Caco-2 (cell line): ENCODE data around the gene SIK2. TPM values are rescaled to one million over a fixed set of nuclear protein-coding genes. Genes with fewer than 3 reads are reported as not detected.

Experiments used
- BruUV-seq: library from RNA; stranded (reverse); fragments of 400-500 nt; replicated peaks from 2 replicates; lab custom pipeline; 2021; lab: Mats Ljungman, UMichigan
- CTCF ChIA-PET: fragments of 300-600 bp; sonication (Branson Sonifier 250); formaldehyde crosslinking; loops from one replicate; lab custom pipeline; 2022; ENCODE audit warnings: antibody characterized with exemption; lab: Charles Lee
- POLR2A ChIA-PET: fragments of 300-600 bp; sonication (Branson Sonifier 250); formaldehyde crosslinking; loops from one replicate; lab custom pipeline; 2022; ENCODE audit warnings: antibody characterized with exemption; lab: Charles Lee
- DNase-seq, 2 experiments: peaks; one replicate each; pipeline versions ENCODE4 v3.0.0 to v3.0.0-alpha.2; 2020 to 2022
- H3K27me3 ChIP-seq: replicated peaks from 2 replicates; pipeline ENCODE4 v1.6.0; 2011; ENCODE audit warnings: low read length; ENCODE audit not compliant: control insufficient read depth, insufficient read depth
- H3K36me3 ChIP-seq: 2 replicates; pipeline ENCODE4 v1.5.1; 2011; ENCODE audit warnings: low read length; ENCODE audit not compliant: control insufficient read depth, insufficient read depth
- H3K4me1 ChIP-seq: fragments of 250-450 bp; sonication (Bioruptor Pico); 2 replicates; pipeline ENCODE4 v1.5.1; 2020; ENCODE audit warnings: mild to moderate bottlenecking
- H3K4me3 ChIP-seq: 2 replicates; pipeline ENCODE4 v1.5.1; 2011; ENCODE audit warnings: low read depth, mild to moderate bottlenecking, control low read depth, low read length
- H3K9me3 ChIP-seq: fragments of 250-450 bp; sonication (Bioruptor Pico); 2 replicates; pipeline ENCODE4 v1.5.1; 2020; ENCODE audit warnings: mild to moderate bottlenecking, moderate library complexity
- H3K27ac Mint-ChIP-seq: one replicate; pipeline ENCODE4 v1.8.0; 2022; ENCODE audit warnings: mixed read lengths; ENCODE audit not compliant: unreplicated experiment
- H3K27me3 Mint-ChIP-seq: one replicate; pipeline ENCODE4 v1.8.0; 2022; ENCODE audit warnings: mixed read lengths; ENCODE audit not compliant: insufficient read depth, unreplicated experiment
- H3K36me3 Mint-ChIP-seq: one replicate; pipeline ENCODE4 v1.8.0; 2022; ENCODE audit warnings: mild to moderate bottlenecking, mixed read lengths; ENCODE audit not compliant: insufficient read depth, unreplicated experiment
- H3K4me1 Mint-ChIP-seq: one replicate; pipeline ENCODE4 v1.8.0; 2022; ENCODE audit warnings: low read depth, mixed read lengths; ENCODE audit not compliant: unreplicated experiment
- H3K4me3 Mint-ChIP-seq: one replicate; pipeline ENCODE4 v1.8.0; 2022; ENCODE audit warnings: mild to moderate bottlenecking, moderate library complexity, mixed read lengths; ENCODE audit not compliant: unreplicated experiment
- H3K9me3 Mint-ChIP-seq: one replicate; pipeline ENCODE4 v1.8.0; 2022; ENCODE audit warnings: mixed read lengths; ENCODE audit not compliant: unreplicated experiment
- intact Hi-C: fragments of 100-400 bp; cut with micrococcal nuclease; formaldehyde crosslinking; loops from one replicate; pipeline ENCODE4 v1.10.0; 2022; ENCODE audit not compliant: unreplicated experiment
- total RNA-seq: library from RNA; stranded (reverse); gene quantifications from 2 replicates; pipeline ENCODE4 v1.2.3, GENCODE V29; 2022
- TF ChIP-seq, protein P1 (sequence below), 2 experiments: fragments of 200-600 bp in 1 of 2; IDR thresholded peaks; 1 replicate in 1 of 2; 2 replicates in 1 of 2; pipeline versions ENCODE4 v1.5.1 to v1.8.0; 2011 to 2022; ENCODE audit warnings: antibody characterized with exemption in 1 of 2, control low read depth in 1 of 2, inconsistent platforms in 1 of 2, low read depth in 1 of 2, low read length in 1 of 2, mild to moderate bottlenecking in 1 of 2, moderate library complexity in 1 of 2; ENCODE audit not compliant: insufficient read depth in 1 of 2, severe bottlenecking in 1 of 2, unreplicated experiment in 1 of 2

Gene SIK2
- total RNA-seq, 1 experiment from 2014 or later: 40.2 TPM

DNA sequence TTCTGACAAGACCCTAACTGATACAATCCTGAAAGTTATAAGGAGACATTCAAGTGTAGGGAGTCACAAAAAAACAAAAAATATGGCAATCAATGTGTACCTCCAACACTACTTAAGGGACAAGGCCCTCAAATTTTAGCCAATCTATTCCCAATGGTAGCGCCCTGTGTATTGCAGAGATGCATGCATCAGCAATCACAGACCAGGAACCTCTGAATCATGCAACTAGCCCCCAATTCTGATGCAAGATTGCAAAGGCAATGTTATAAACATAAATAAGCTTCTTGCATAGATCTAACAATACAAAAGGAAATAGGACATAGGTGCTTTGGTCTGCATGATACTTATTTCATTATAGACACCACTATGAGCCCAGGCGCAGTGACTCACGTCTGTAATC lies 29.7 kb upstream of the SIK2 start:
- Mint-ChIP-seq H3K4me1 (peaks cover 24% of the 10 kb centered on the region), H3K9me3 (no peaks in the 10 kb centered on the region), H3K4me3 (no peak overlapping the region), H3K27ac (peak overlapping the region; percentile 60), H3K36me3 (no peaks in the 10 kb centered on the region), H3K27me3 (no peaks in the 10 kb centered on the region)
- H3K36me3 ChIP-seq: no peaks in the 10 kb centered on the region
- POLR2A ChIA-PET: interaction anchor here (0.7 kb wide), 1 partner anchor 193 kb away, joined by 3 read pairs; no protein-coding TSS in a partner anchor
- BruUV-seq: no TSS peak
- H3K27me3 ChIP-seq: no peaks in the 10 kb centered on the region
- no peak overlapping the region for H3K4me3 ChIP-seq
- TF ChIP-seq, protein P1, sequence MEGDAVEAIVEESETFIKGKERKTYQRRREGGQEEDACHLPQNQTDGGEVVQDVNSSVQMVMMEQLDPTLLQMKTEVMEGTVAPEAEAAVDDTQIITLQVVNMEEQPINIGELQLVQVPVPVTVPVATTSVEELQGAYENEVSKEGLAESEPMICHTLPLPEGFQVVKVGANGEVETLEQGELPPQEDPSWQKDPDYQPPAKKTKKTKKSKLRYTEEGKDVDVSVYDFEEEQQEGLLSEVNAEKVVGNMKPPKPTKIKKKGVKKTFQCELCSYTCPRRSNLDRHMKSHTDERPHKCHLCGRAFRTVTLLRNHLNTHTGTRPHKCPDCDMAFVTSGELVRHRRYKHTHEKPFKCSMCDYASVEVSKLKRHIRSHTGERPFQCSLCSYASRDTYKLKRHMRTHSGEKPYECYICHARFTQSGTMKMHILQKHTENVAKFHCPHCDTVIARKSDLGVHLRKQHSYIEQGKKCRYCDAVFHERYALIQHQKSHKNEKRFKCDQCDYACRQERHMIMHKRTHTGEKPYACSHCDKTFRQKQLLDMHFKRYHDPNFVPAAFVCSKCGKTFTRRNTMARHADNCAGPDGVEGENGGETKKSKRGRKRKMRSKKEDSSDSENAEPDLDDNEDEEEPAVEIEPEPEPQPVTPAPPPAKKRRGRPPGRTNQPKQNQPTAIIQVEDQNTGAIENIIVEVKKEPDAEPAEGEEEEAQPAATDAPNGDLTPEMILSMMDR (IDR thresholded peaks at IDR 0.05; ENCODE audit: insufficient read depth in 1 of 2, low read depth in 1 of 2, low read length in 1 of 2, severe bottlenecking in 1 of 2, unreplicated experiment in 1 of 2): no peak
- CTCF ChIA-PET: no interaction called here
- H3K9me3 ChIP-seq: no peaks in the 10 kb centered on the region
- intact Hi-C loops: no loop called here
- DNase-seq: no peak
- H3K4me1 ChIP-seq: peaks cover 17% of the 10 kb centered on the region

DNA sequence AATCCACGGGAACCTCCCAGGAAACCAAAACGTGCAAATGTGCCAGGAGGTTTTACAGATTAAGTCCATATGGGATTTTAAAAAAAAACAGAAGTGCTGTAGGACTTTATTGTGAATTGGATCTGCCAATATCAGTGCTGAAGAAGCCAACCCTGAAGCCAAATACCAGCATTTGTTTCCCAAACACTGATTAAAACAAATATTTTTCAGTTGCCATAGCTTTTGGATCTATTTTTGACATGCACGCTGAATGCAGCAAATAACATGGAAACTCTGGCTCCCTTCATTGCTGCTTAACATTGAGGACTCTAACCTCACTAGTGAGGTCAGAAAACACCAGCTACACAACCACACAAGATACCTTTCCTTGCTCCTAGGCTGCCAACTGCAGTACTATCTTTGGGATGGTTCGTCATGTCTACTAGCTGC lies 28.4 kb upstream of the SIK2 start:
- DNase-seq: no peak
- ChIA-PET POLR2A (no interaction called here), CTCF (no interaction called here)
- TF ChIP-seq, protein P1 (IDR thresholded peaks at IDR 0.05; ENCODE audit: insufficient read depth in 1 of 2, low read depth in 1 of 2, low read length in 1 of 2, severe bottlenecking in 1 of 2, unreplicated experiment in 1 of 2): no peak
- Histone ChIP-seq H3K36me3 (no peaks in the 10 kb centered on the region), H3K4me3 (no peak overlapping the region), H3K4me1 (peaks cover 17% of the 10 kb centered on the region), H3K27me3 (no peaks in the 10 kb centered on the region), H3K9me3 (no peaks in the 10 kb centered on the region)
- Mint-ChIP-seq H3K9me3 (no peaks in the 10 kb centered on the region), H3K4me3 (no peak overlapping the region), H3K4me1 (peaks cover 24% of the 10 kb centered on the region), H3K27me3 (no peaks in the 10 kb centered on the region), H3K27ac (no peak overlapping the region), H3K36me3 (no peaks in the 10 kb centered on the region)
- BruUV-seq: no TSS peak
- intact Hi-C loops: loop anchor here (2.0 kb wide), 1 partner anchor 119 kb away; no protein-coding TSS in a partner anchor

DNA sequence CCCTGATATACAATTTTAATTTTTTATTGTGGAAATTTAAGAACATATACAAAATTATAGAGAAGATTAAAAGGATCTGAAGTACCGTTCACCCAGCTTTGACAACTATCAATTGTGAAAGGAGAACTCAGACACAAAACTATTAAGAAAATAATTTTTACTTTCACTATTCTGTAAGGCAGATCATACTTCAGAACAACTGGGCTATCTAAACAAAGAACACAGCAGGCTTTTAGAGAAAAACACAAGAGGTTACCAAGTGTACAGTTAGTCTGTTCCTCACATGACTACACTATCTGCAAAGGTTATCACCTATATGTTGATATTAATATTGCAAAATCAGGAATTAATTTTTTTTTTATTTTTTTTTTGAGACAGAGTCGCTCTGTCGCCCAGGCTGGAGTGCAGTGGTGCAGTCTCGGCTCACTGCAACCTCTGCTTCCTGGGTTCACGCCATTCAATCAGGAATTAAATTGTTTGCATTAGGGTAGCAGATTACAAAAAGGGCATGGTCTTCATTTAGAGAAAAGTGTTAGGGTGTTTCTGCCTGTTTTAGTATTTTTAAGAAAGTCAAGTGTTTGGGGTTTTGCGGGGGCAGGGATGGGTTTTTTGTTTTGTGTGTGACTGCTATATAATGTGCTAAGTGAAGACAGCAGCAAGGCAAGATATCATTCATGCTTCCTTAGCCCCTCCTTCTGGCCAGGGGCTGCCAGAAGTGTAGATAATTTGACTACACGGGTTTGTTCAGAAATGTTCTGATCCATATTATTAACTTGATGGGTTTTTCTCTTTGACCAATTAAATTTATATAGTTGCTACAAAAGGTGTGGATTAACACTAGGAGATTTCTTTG lies 27.6 kb upstream of the SIK2 start:
- H3K27me3 Mint-ChIP-seq: no peaks in the 10 kb centered on the region
- BruUV-seq: no TSS peak
- intact Hi-C loops: loop anchor here (2.0 kb wide), 1 partner anchor 120 kb away; no protein-coding TSS in a partner anchor
- Histone ChIP-seq H3K9me3 (no peaks in the 10 kb centered on the region), H3K27me3 (no peaks in the 10 kb centered on the region), H3K36me3 (no peaks in the 10 kb centered on the region), H3K4me3 (no peak overlapping the region), H3K4me1 (peaks cover 17% of the 10 kb centered on the region)
- H3K27ac Mint-ChIP-seq: no peak overlapping the region
- H3K36me3 Mint-ChIP-seq: no peaks in the 10 kb centered on the region
- H3K4me3 Mint-ChIP-seq: no peak overlapping the region
- TF ChIP-seq, protein P1 (IDR thresholded peaks at IDR 0.05; ENCODE audit: insufficient read depth in 1 of 2, low read depth in 1 of 2, low read length in 1 of 2, severe bottlenecking in 1 of 2, unreplicated experiment in 1 of 2): peak in 1 of 2 experiments; percentile 9
- peaks cover 24% of the 10 kb centered on the region for H3K4me1 Mint-ChIP-seq
- POLR2A ChIA-PET: no interaction called here
- no peaks in the 10 kb centered on the region for H3K9me3 Mint-ChIP-seq
- CTCF ChIA-PET: no interaction called here
- DNase-seq: no peak
